HUES64 (cell line): Measurements from ENCODE around the gene TAOK1. TPM values are rescaled to one million over a fixed set of nuclear protein-coding genes. Genes with fewer than 3 reads are reported as not detected.
"Not testable (repeated sequence)": the region's sequence is repeated elsewhere in the genome, so short reads cannot be mapped to it uniquely, and the experiment has no call there.

ENCODE experiments used
- H3K27ac ChIP-seq: 2 replicates; pipeline ENCODE4 v1.7.0; 2013; ENCODE audit warnings: low read depth, low read length, inconsistent platforms
- H3K27me3 ChIP-seq: 2 replicates; pipeline ENCODE4 v1.6.1; 2013; ENCODE audit warnings: mild to moderate bottlenecking, low read length; ENCODE audit not compliant: insufficient read depth
- H3K36me3 ChIP-seq: 2 replicates; pipeline ENCODE4 v1.6.1; 2013; ENCODE audit warnings: mild to moderate bottlenecking, low read length; ENCODE audit not compliant: insufficient read depth
- H3K4me1 ChIP-seq: 2 replicates; pipeline ENCODE4 v1.6.1; 2013; ENCODE audit warnings: mild to moderate bottlenecking, low read length, moderate library complexity; ENCODE audit not compliant: insufficient read depth
- H3K4me3 ChIP-seq: 2 replicates; pipeline ENCODE4 v1.5.1; 2013; ENCODE audit warnings: mild to moderate bottlenecking, low read length, moderate library complexity
- H3K9ac ChIP-seq: 2 replicates; pipeline ENCODE4 v1.6.1; 2013; ENCODE audit warnings: mild to moderate bottlenecking, low read depth, low read length
- H3K9me3 ChIP-seq: 2 replicates; pipeline ENCODE4 v1.6.1; 2013; ENCODE audit warnings: low read depth, low read length; ENCODE audit not compliant: insufficient read depth
- WGBS: fragments of 150-250, 120-280 bp; methylation state at CpG from one replicate; pipeline ENCODE4 v1.1.7; 2013; ENCODE audit warnings: missing lambda C conversion rate; 5-methylcytosine and 5-hydroxymethylcytosine counted together
- polyA plus RNA-seq, 2 experiments: library from polyadenylated mRNA; stranded (reverse); fragments of 50-300 nt; gene quantifications; one replicate each; pipeline ENCODE4 v1.2.3, GENCODE V29; 2013

The TAOK1 gene
- polyA plus RNA-seq (2013, experiment 1 of 2): 28.0 TPM
- 25.8 TPM for polyA plus RNA-seq (2013, experiment 2 of 2)

DNA sequence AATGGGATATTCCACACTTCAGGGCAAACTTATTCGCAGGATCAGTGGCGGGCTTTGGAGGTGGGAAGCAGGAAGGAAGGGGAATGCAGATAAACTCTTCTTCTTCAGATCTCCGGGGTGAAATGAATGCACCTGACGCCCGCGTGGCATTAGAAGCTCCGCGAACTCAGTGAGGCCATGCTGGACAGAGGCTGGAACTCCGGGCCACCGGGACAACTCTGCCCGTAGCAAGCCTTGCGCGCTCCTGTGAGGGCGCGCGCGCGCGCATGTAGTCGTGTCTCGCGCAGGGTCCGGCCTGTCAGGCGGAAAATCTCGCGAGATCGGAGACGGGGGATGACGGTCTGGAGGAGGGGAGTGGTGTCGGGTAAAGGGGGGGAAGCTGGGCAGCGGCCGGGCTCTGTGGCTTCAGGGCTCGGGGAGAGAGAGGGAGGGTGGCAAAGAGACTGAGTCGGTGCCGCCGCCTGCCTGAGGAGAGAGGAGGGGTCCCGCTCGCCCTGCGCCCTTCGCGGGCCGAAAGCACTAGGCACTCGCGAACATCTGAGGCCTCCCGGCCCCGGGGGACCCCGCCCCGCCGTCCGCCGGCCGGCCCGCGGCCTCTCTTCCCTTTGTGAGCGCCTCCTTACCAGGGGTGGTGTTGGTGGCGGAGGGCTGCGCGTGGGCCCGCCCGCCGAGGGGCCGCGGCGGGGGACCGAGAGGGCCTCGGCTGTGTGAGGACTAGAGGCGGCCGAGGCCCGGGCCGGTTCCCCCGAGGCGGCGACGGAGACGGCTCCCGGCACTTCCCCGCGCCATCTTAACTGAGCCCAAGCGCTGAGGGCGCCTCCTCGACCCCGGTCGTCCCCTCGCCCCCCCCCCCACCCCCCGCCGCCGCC, at the start of gene TAOK1:
TSS of gene TAOK1 (plus strand) at position 382 of the 869 bp plus-strand sequence. CDS start 61,186 bp downstream, outside the sequence.
- no peaks in the 10 kb centered on the region for H3K27me3 ChIP-seq
- no peaks in the 10 kb centered on the region for H3K9me3 ChIP-seq
- peak within 1 kb of the TSS; percentile 96 for H3K9ac ChIP-seq
- H3K4me3 ChIP-seq: peak within 1 kb of the TSS; percentile 99
- peaks cover 19% of the 10 kb centered on the region for H3K4me1 ChIP-seq
- 2% methylated on average over 71 of the region's 87 CpGs for WGBS
- no peaks in the 10 kb centered on the region for H3K36me3 ChIP-seq
- peak within 1 kb of the TSS; percentile 96 for H3K27ac ChIP-seq

DNA sequence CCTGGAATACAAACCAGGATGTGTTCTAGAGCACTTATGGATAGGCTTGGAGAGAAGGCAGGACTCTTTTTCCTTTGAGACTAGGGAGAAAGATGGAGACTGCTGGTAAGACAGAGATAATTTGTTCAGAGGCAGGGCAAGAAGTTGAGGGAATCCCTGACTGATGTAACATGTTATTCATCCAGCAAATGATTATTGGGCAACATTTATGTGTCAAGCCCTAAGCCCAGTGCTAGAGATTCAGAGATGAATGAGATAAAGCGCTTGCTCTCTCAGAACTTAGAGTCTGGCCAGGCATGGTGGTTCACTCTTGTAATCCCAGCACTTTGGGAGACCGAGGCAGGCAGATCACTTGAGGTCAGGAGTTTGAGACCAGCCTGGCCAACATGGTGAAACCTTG, 48.4 kb upstream of the TAOK1 start:
- Histone ChIP-seq H3K27ac (no peak overlapping the region), H3K27me3 (no peaks in the 10 kb centered on the region), H3K9me3 (no peaks in the 10 kb centered on the region), H3K9ac (no peak overlapping the region), H3K36me3 (no peaks in the 10 kb centered on the region), H3K4me3 (no peak overlapping the region), H3K4me1 (no peaks in the 10 kb centered on the region)
- WGBS: 96% methylated on average over 2 of the region's 2 CpGs

DNA sequence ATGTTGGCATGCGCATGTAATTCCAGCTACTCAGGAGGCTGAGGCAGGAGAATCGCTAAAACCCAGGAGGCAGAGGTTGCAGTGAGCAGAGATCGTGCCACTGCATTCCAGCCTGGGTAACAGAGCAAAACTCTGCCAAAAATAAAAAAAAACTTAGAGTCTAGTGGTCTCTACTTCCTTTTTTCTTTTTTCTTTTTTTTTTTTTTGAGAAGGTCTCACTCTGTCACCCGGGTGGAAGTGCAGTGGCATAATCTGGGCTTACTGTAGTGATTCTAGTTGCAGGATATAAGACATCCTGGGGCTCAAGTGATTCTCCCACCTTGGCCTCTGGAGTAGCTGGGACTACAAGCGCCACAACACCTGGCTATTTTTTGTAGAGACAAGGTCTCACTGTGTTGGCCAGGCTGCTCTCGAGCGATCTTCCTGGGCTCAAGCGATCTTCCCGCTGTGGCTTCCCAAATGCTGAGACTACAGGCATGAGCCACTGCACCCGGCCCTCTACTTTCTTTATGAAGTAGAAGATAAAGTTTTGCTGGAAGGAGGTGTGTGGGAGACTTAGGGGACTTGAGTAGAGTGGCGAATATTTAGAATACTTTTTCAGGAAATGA, 47.9 kb upstream of the TAOK1 start:
- Histone ChIP-seq H3K36me3 (no peaks in the 10 kb centered on the region), H3K9ac (no peak overlapping the region), H3K27me3 (no peaks in the 10 kb centered on the region), H3K9me3 (no peaks in the 10 kb centered on the region), H3K27ac (no peak overlapping the region), H3K4me3 (no peak overlapping the region), H3K4me1 (no peaks in the 10 kb centered on the region)
- 94% methylated on average over 11 of the region's 11 CpGs for WGBS

DNA sequence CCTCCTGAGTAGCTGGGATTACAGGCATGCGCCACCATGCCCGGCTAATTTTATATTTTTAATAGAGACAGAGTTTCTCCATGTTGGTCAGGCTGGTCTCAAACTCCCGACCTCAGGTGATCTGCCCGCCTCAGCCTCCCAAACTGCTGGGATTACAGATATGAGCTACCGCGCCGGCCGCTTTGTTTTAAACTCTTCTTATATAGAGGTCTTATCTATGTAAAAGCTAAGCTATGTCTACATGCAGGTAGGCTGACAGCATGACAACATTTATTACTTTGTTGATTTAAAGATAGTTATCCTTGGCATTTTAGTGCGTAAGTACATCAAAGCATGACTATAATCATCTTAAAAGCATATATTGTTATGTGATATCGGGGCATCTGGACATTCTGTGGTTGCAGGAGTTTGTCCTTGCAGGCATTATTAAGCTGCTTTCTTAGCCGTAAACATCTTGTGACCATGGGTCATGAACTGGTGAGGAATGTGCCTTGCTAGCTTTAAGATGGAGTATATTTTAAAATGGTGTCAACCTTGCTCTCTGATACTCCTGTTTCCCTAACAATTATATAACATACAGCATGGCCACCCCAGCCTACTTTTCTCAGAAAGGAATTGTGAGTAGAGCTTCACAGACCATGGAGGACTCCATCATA, 45.8 kb upstream of the TAOK1 start:
- Histone ChIP-seq H3K4me1 (no peaks in the 10 kb centered on the region), H3K9me3 (no peaks in the 10 kb centered on the region), H3K27me3 (no peaks in the 10 kb centered on the region), H3K36me3 (no peaks in the 10 kb centered on the region), H3K27ac (no peak overlapping the region), H3K9ac (no peak overlapping the region), H3K4me3 (no peak overlapping the region)
- 97% methylated on average over 11 of the region's 11 CpGs for WGBS

- H3K27me3 ChIP-seq: no peaks in the 10 kb centered on the region
- no peak overlapping the region for H3K4me3 ChIP-seq
- H3K4me1 ChIP-seq: no peaks in the 10 kb centered on the region
- no peaks in the 10 kb centered on the region for H3K36me3 ChIP-seq
- 92% methylated on average over 3 of the region's 3 CpGs for WGBS
- no peak overlapping the region for H3K27ac ChIP-seq
- no peaks in the 10 kb centered on the region for H3K9me3 ChIP-seq
- H3K9ac ChIP-seq: no peak overlapping the region
Observed at GRCh38 chr17:29345066-29345465, 45.1 kb upstream of the TAOK1 start.

- not testable (repeated sequence) for H3K27me3 ChIP-seq, H3K4me3 ChIP-seq, H3K4me1 ChIP-seq, H3K27ac ChIP-seq, H3K9ac ChIP-seq, H3K36me3 ChIP-seq, H3K9me3 ChIP-seq
- 97% methylated on average over 11 of the region's 11 CpGs for WGBS
Observed at GRCh38 chr17:29345470-29345869, 44.7 kb upstream of the TAOK1 start.

DNA sequence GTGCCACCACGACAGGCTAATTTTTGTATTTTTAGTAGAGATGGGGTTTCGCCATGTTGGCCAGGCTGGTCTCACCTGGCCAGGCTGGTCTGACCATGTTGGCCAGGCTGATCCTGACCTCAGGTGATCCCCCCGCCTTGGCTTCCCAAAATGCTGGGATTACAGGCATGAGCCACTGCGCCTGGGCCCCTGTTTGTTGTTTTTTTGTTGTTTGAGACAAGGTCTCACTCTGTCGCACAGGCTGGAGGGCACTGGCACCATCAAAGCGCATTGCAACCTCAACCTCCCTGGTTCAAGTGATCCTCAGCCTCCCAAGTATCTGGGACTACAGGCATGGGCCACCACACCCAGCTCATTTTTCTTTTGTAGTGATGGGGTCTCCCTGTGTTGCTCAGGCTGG, 43.7 kb upstream of the TAOK1 start:
- Histone ChIP-seq H3K36me3 (no peaks in the 10 kb centered on the region), H3K27me3 (no peaks in the 10 kb centered on the region), H3K4me3 (no peak overlapping the region), H3K27ac (no peak overlapping the region), H3K9me3 (no peaks in the 10 kb centered on the region), H3K9ac (no peak overlapping the region), H3K4me1 (no peaks in the 10 kb centered on the region)
- WGBS: 92% methylated on average over 6 of the region's 6 CpGs

DNA sequence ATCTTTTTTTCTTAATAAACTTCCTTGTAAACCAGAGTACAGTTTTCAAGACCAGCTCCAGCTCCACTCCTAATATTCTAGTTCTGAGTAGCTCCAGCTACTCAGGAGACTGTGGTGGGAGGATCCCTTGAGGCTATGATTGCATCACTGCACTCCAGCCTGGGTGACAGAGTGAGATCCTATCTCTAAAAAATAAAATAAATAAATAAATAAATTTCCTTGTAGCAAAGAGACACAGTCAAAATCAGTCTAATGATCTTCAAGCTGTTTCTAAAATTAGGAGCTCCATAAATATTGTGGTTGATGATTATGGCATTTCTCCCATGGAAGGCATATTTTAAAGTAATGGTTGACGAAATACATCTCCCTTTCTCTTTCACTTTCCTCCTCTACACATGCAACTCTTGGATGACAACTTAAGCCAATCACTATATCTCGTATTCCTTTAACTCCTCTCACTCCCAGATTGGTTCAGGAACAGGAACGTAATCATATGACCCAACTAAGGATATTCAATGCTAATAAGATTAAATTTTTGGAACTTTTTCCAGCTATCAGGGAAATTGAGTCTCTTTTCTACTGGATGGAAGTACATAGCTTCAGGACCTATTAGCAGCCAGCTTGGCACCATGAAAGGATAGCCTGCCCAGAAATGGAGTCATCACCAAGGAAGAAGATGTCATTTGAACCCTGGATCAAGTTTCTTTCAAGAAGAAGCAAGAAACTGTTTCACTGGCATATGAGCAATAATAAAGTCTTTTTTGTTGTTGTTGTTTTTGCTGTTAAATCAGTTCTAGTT, 42.1 kb upstream of the TAOK1 start:
- Histone ChIP-seq H3K4me1 (no peaks in the 10 kb centered on the region), H3K9me3 (no peaks in the 10 kb centered on the region), H3K36me3 (no peaks in the 10 kb centered on the region), H3K9ac (no peak overlapping the region), H3K27me3 (no peaks in the 10 kb centered on the region), H3K4me3 (no peak overlapping the region), H3K27ac (no peak overlapping the region)
- 96% methylated on average over 3 of the region's 3 CpGs for WGBS

- H3K4me3 ChIP-seq: no peak overlapping the region
- H3K9me3 ChIP-seq: no peaks in the 10 kb centered on the region
- no peaks in the 10 kb centered on the region for H3K4me1 ChIP-seq
- no peak overlapping the region for H3K9ac ChIP-seq
- WGBS: 95% methylated on average over 2 of the region's 2 CpGs
- H3K36me3 ChIP-seq: no peaks in the 10 kb centered on the region
- H3K27ac ChIP-seq: no peak overlapping the region
- no peaks in the 10 kb centered on the region for H3K27me3 ChIP-seq
Observed at GRCh38 chr17:29349409-29349808, 40.8 kb upstream of the TAOK1 start.

- Histone ChIP-seq H3K9ac (no peak overlapping the region), H3K4me3 (no peak overlapping the region), H3K36me3 (no peaks in the 10 kb centered on the region), H3K4me1 (no peaks in the 10 kb centered on the region), H3K27ac (no peak overlapping the region), H3K27me3 (no peaks in the 10 kb centered on the region), H3K9me3 (no peaks in the 10 kb centered on the region)
- 93% methylated on average over 2 of the region's 2 CpGs for WGBS
Observed at GRCh38 chr17:29352146-29352545, 38.0 kb upstream of the TAOK1 start.
